Sigmoid colon (tissue), 7 donors: Measurements from ENCODE around the gene CDH23. TPM values are rescaled to one million over a fixed set of nuclear protein-coding genes. Genes with fewer than 3 reads are reported as not detected.

Source experiments
- DNase-seq: peaks from one replicate; pipeline ENCODE4 v3.0.0-alpha.2; 2019
- H3K27ac ChIP-seq, 4 donors: fragments of 200-600 bp; sonication (generic); one replicate each; pipeline ENCODE4 v1.5.1; 2016 to 2019; ENCODE audit warnings: mild to moderate bottlenecking in 1 of 4
- H3K27me3 ChIP-seq, 3 donors: fragments of 200-600 bp; sonication (generic); one replicate each; pipeline ENCODE4 v1.5.1; 2019; ENCODE audit warnings: mild to moderate bottlenecking in 1 of 3
- H3K36me3 ChIP-seq, 4 donors: fragments of 200-600 bp; sonication (generic); one replicate each; pipeline ENCODE4 v1.5.1; 2016 to 2019
- H3K4me1 ChIP-seq, 4 donors: fragments of 200-600 bp; sonication (generic); one replicate each; pipeline ENCODE4 v1.5.1; 2017 to 2019
- H3K4me3 ChIP-seq, 4 donors: fragments of 200-600 bp; sonication (generic); one replicate each; pipeline ENCODE4 v1.5.1; 2017 to 2019; ENCODE audit warnings: mild to moderate bottlenecking in 2 of 4, moderate library complexity in 1 of 4
- H3K9me3 ChIP-seq, 4 donors: fragments of 200-600 bp in 3 of 4; sonication (generic) in 3 of 4; one replicate each; pipeline versions ENCODE4 v1.5.1 to v1.6.1; 2013 to 2019
- EP300 ChIP-seq, 4 donors: sonication (generic); formaldehyde crosslinking; IDR thresholded peaks; one replicate each; pipeline ENCODE4 v1.6.1; 2017; ENCODE audit warnings: antibody characterized with exemption in 4 of 4
- POLR2A ChIP-seq, 2 donors: fragments of 450-650 bp; IDR thresholded peaks; one replicate each; pipeline ENCODE4 v1.6.1; 2016; ENCODE audit warnings: antibody characterized with exemption in 2 of 2, mild to moderate bottlenecking in 2 of 2, moderate library complexity in 2 of 2
- POLR2AphosphoS5 ChIP-seq, 4 donors: sonication (generic); formaldehyde crosslinking; IDR thresholded peaks; one replicate each; pipeline ENCODE4 v1.6.1; 2017; ENCODE audit warnings: antibody characterized with exemption in 4 of 4
- WGBS, 2 donors: extraction: QIAGEN DNeasy Blood & Tissue Kit; methylation state at CpG; one replicate each; pipeline ENCODE4 v1.1.7; 2013; 5-methylcytosine and 5-hydroxymethylcytosine counted together
- intact Hi-C: fragments of 100-400 bp; cut with DNase I; formaldehyde crosslinking; loops from one replicate; pipeline ENCODE4 v1.15.1; 2023
- polyA plus RNA-seq, 3 donors: library from polyadenylated mRNA; stranded (reverse); fragments of 200-250 nt; gene quantifications; one replicate each; pipeline ENCODE4 v1.2.3, GENCODE V29; 2013
- total RNA-seq, 4 donors: library from RNA; depleted of rRNA; stranded (reverse); fragments of >200 nt; gene quantifications; one replicate each; pipeline ENCODE4 v1.1.0, GENCODE V29; 2016
- TF ChIP-seq, protein P1 (sequence below), 4 experiments: fragments of 450-650 bp in 3 of 4; fragments of 200-600 bp in 1 of 4; IDR thresholded peaks; one replicate each; pipeline ENCODE4 v1.5.1; 2016 to 2019; ENCODE audit warnings: antibody characterized with exemption in 4 of 4, mild to moderate bottlenecking in 3 of 4, moderate library complexity in 2 of 4
- donor health status: healthy with polysubstance abuse.
- donor health status: Bipolar disorder and iron deficiency.
- donor health status: healthy.

The CDH23 gene
- total and polyA plus RNA-seq, 7 donors = 1.5 to 7.2 (median 3.0) TPM

DNA sequence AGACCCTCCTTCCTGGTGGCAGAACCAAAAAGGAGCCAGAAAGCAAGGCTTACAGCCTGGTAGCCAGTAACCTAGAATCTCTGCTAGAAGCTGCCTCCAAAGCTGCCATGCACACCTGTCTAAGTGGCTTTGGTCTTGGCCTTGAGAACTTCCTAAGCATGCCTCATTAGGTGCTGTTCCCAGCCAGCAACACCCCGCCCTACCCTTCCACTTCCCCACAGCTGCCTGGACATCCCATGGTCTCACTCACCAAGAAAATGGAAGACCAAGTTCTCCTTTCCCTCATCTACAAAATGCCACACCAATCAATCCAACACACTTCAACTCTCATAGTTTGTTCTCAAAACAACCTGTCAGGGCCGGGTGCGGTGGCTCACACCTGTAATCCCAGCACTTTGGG is 450.1 kb downstream of the CDH23 start:
- TF ChIP-seq POLR2AphosphoS5 (IDR thresholded peaks at IDR 0.05) (no peak), POLR2A (IDR thresholded peaks at IDR 0.05) (no peak)
- H3K4me1 ChIP-seq = peaks cover 0 to 78% (median 68%) of the 10 kb centered on the region in 4 donors
- no peak for DNase-seq
- peak overlapping the region in 1 of 4 donors; percentile 99 for H3K27ac ChIP-seq
- 85 to 92% methylated on average over 3 of the region's 3 CpGs for WGBS, 2 donors
- no peaks in the 10 kb centered on the region for H3K9me3 ChIP-seq
- no peak overlapping the region for H3K4me3 ChIP-seq
- H3K27me3 ChIP-seq = no peaks in the 10 kb centered on the region
- no peaks in the 10 kb centered on the region for H3K36me3 ChIP-seq
- intact Hi-C loops = no loop called here

DNA sequence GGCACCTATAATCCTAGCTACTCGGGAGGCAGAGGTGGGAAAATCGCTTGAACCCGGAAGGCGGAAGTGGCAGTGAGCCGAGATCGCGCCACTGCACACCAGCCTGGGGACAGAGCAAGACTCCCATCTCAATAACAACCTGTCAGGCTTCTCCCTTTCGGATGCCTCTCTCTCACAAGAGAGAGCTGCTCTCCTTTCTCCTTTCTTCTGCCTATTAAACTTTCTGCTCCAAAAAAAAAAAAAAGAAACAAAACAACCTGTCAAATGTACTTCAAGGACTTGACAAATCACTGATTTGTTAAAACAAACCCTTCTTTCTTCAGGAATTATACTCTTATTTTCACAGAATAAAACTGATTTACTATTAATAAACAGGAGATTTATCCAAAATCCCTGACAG is 450.7 kb downstream of the CDH23 start:
- TF ChIP-seq, protein P1, sequence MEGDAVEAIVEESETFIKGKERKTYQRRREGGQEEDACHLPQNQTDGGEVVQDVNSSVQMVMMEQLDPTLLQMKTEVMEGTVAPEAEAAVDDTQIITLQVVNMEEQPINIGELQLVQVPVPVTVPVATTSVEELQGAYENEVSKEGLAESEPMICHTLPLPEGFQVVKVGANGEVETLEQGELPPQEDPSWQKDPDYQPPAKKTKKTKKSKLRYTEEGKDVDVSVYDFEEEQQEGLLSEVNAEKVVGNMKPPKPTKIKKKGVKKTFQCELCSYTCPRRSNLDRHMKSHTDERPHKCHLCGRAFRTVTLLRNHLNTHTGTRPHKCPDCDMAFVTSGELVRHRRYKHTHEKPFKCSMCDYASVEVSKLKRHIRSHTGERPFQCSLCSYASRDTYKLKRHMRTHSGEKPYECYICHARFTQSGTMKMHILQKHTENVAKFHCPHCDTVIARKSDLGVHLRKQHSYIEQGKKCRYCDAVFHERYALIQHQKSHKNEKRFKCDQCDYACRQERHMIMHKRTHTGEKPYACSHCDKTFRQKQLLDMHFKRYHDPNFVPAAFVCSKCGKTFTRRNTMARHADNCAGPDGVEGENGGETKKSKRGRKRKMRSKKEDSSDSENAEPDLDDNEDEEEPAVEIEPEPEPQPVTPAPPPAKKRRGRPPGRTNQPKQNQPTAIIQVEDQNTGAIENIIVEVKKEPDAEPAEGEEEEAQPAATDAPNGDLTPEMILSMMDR (IDR thresholded peaks at IDR 0.05) = no peak
- TF ChIP-seq POLR2AphosphoS5 (IDR thresholded peaks at IDR 0.05) = no peak
- no peak for TF ChIP-seq EP300 (IDR thresholded peaks at IDR 0.05)
- TF ChIP-seq POLR2A (IDR thresholded peaks at IDR 0.05) = no peak
- intact Hi-C loops = no loop called here
- Histone ChIP-seq H3K36me3 (no peaks in the 10 kb centered on the region), H3K27me3 (no peaks in the 10 kb centered on the region), H3K4me3 (no peak overlapping the region), H3K9me3 (no peaks in the 10 kb centered on the region), H3K27ac (peak overlapping the region in 2 of 4 donors; percentile 97 to 99), H3K4me1 (peaks cover 0 to 75% (median 68%) of the 10 kb centered on the region in 4 donors)
- DNase-seq = no peak
- 92 to 93% methylated on average over 8 of the region's 8 CpGs for WGBS, 2 donors

DNA sequence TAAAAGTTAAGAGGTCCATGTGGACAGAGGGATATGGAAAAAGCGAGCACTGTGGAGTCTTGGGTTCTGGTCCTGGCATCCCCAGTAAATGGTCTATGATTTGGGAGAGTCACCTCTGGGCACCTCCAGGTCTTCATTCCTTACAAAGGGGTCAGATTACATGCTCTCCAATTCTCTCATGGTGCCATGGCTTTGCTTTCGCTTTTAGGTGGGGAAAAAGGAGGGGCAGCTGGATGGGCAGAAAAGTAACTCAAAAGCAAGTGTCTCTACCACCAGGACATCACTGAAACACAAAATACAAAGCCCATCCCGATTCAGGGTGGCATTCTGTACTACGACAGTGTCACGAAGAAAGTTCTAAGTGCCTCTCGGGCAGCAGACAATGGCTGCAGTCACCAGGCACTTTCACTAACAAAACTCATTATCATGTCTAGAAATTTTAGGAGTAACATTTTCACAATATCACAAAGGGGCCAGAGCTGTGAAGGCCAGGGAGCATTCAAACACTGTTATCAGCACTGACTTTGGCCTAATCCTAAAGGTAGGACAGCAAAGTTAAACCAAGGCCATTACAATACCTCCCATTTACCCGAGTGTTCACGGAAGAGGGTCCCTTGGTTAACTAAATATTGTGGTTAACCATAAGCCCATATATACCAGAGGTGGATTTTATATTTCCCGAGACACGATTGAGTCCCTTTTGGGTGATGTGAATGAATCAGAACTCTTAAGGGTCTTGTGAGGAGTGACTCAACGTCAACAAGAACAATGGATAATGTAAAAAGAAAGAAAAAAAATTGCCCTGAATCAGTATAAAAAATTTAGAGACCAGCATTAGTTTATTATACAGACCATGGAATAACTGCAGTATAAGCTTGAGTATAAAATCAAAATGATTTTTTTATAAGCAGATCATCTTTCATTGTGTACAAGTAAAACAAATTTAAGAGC is 451.9 kb downstream of the CDH23 start:
- H3K4me3 ChIP-seq = peak overlapping the region in 3 of 4 donors; percentile 83 to 98 (median 98)
- WGBS, 2 donors = 84 to 89% methylated on average over 11 of the region's 11 CpGs
- H3K27me3 ChIP-seq = no peaks in the 10 kb centered on the region
- TF ChIP-seq POLR2A (IDR thresholded peaks at IDR 0.05) = no peak
- TF ChIP-seq, protein P1 (IDR thresholded peaks at IDR 0.05) = no peak
- no peak for TF ChIP-seq POLR2AphosphoS5 (IDR thresholded peaks at IDR 0.05)
- TF ChIP-seq EP300 (IDR thresholded peaks at IDR 0.05) = no peak
- H3K4me1 ChIP-seq = peaks cover 0 to 67% (median 59%) of the 10 kb centered on the region in 4 donors
- no peaks in the 10 kb centered on the region for H3K9me3 ChIP-seq
- no peak for DNase-seq
- intact Hi-C loops = no loop called here
- H3K27ac ChIP-seq = peak overlapping the region in 3 of 4 donors; percentile 13 to 99 (median 97)
- no peaks in the 10 kb centered on the region for H3K36me3 ChIP-seq

DNA sequence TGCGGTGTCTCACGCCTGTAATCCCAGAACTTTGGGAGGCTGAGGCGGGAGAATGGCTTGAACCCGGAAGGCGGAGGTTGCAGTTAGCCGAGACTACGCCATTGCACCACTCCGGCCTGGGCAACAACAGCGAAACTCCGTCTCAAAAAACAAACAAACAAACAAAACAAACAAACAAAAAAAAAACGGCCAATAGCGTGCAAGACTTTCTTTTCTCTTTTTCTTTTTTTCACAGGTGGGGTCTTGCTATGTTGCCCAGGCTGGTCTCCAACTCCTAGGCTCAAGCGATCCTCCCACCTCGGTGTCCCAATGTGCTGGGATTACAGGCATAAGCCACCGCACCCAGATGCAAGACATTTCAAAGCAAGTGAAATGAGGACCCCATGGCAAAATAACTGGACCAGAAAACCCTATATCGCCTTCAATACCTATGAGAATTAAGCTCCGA is 452.8 kb downstream of the CDH23 start:
- 90 to 92% methylated on average over 17 of the region's 17 CpGs for WGBS, 2 donors
- Histone ChIP-seq H3K4me1 (peaks cover 0 to 58% (median 50%) of the 10 kb centered on the region in 4 donors), H3K9me3 (no peaks in the 10 kb centered on the region), H3K27ac (peak overlapping the region; percentile 92 to 99 (median 98)), H3K4me3 (peak overlapping the region; percentile 83 to 100 (median 98)), H3K36me3 (no peaks in the 10 kb centered on the region), H3K27me3 (no peaks in the 10 kb centered on the region)
- intact Hi-C loops = no loop called here
- no peak for TF ChIP-seq POLR2AphosphoS5 (IDR thresholded peaks at IDR 0.05)
- TF ChIP-seq, protein P1 (IDR thresholded peaks at IDR 0.05) = no peak
- no peak for TF ChIP-seq POLR2A (IDR thresholded peaks at IDR 0.05)
- no peak for TF ChIP-seq EP300 (IDR thresholded peaks at IDR 0.05)
- DNase-seq = no peak
